ENCODE results near the gene SALL1. TPM values are rescaled to one million over a fixed set of nuclear protein-coding genes. Genes with fewer than 3 reads are reported as not detected.

SALL1 gene
- total and polyA plus RNA-seq, 2 of the 4 experiments (the other 2 are of a cell fraction) = 0.90 to 5.2 TPM

GRCh38 chr16:51134876-51135275 lies 16.2 kb downstream of the SALL1 start:
- Histone ChIP-seq H4K20me1 (ENCODE audit: insufficient read depth, low read length) (peaks cover 26% of the 10 kb centered on the region), H2AFZ (replicated peaks; ENCODE audit: low read length, poor library complexity) (no peak overlapping the region), H2AK9ac (replicated peaks; ENCODE audit: low read depth, low read length, poor library complexity) (no peak overlapping the region), H4K5ac (ENCODE audit: low read depth, low read length) (no peak overlapping the region), H3K27me3 (ENCODE audit: control insufficient read depth, insufficient read depth, low read length) (no peaks in the 10 kb centered on the region), H2BK20ac (ENCODE audit: low read depth, low read length) (no peak overlapping the region), H3K18ac (ENCODE audit: low read depth, low read length) (no peak overlapping the region), H2BK120ac (ENCODE audit: low read depth, low read length) (no peak overlapping the region), H2BK5ac (ENCODE audit: low read depth, low read length, poor library complexity, severe bottlenecking) (no peak overlapping the region), H3K9ac (ENCODE audit: low read depth, low read length) (no peak overlapping the region), H2AK5ac (ENCODE audit: low read depth, low read length) (no peak overlapping the region), H3K14ac (replicated peaks; ENCODE audit: low read depth, low read length) (no peak overlapping the region), H3K27ac (ENCODE audit: insufficient read depth, low read length) (no peak overlapping the region), H3K4me2 (ENCODE audit: low read depth, low read length) (no peak overlapping the region), H3K4me3 (ENCODE audit: insufficient read depth, low read depth, low read length) (no peak overlapping the region), H3K36me3 (ENCODE audit: control insufficient read depth, insufficient read depth, low read length) (peaks cover 28% of the 10 kb centered on the region), H3K9me3 (ENCODE audit: control insufficient read depth, insufficient read depth, low read length) (no peaks in the 10 kb centered on the region), H3K9me1 (ENCODE audit: insufficient read depth, low read length) (peaks cover 8% of the 10 kb centered on the region), H3K4ac (ENCODE audit: low read depth, low read length) (no peak overlapping the region), H4K8ac (ENCODE audit: low read depth in 2 of 2, low read length in 2 of 2) (no peak overlapping the region), H2BK15ac (ENCODE audit: low read depth, low read length) (no peak overlapping the region), H3K79me1 (ENCODE audit: low read depth in 1 of 2, low read length in 2 of 2) (peaks cover 0 to 26% of the 10 kb centered on the region in 2 experiments; a peak in 3 of 4 replicates), H3K56ac (ENCODE audit: extremely low read depth, insufficient read depth, low read length) (no peak overlapping the region), H3K4me1 (ENCODE audit: control insufficient read depth, insufficient read depth, low read length) (peaks cover 5% of the 10 kb centered on the region; the same call in 1 of the 2 replicates), H4K91ac (ENCODE audit: insufficient read depth, low read depth, low read length) (no peak overlapping the region), H3K23ac (ENCODE audit: low read depth, low read length) (no peak overlapping the region)
- TF ChIP-seq CHD1 (IDR thresholded peaks at IDR 0.05; ENCODE audit: low read depth, low read length) (no peak), CEBPB (IDR thresholded peaks at IDR 0.05; ENCODE audit: low read depth, low read length) (no peak), CTCF (conservative IDR thresholded peaks at IDR 0.05; ENCODE audit: low read depth, low read length) (no peak), POLR2A (IDR thresholded peaks at IDR 0.05; ENCODE audit: low read depth, low read length) (no peak), MAFK (IDR thresholded peaks at IDR 0.05; ENCODE audit: low read depth, low read length) (no peak), MXI1 (IDR thresholded peaks at IDR 0.05; ENCODE audit: borderline replicate concordance, low read depth, low read length) (no peak), SMC3 (IDR thresholded peaks at IDR 0.05; ENCODE audit: low read depth, low read length) (no peak), NFE2L2 (IDR thresholded peaks at IDR 0.05; ENCODE audit: low read depth, low read length) (no peak), RFX5 (IDR thresholded peaks at IDR 0.05; ENCODE audit: low read depth, low read length) (no peak), BHLHE40 (IDR thresholded peaks at IDR 0.05; ENCODE audit: low read depth, low read length) (no peak), RAD21 (IDR thresholded peaks at IDR 0.05; ENCODE audit: low read length) (no peak), RCOR1 (IDR thresholded peaks at IDR 0.05; ENCODE audit: insufficient replicate concordance, low read length) (no peak), FOS (IDR thresholded peaks at IDR 0.05; ENCODE audit: low read depth, low read length) (no peak), MAZ (IDR thresholded peaks at IDR 0.05; ENCODE audit: borderline replicate concordance, low read depth, low read length) (no peak), ELK1 (IDR thresholded peaks at IDR 0.05; ENCODE audit: borderline replicate concordance, low read depth, low read length) (no peak)
- TF ChIP-seq, protein P1, sequence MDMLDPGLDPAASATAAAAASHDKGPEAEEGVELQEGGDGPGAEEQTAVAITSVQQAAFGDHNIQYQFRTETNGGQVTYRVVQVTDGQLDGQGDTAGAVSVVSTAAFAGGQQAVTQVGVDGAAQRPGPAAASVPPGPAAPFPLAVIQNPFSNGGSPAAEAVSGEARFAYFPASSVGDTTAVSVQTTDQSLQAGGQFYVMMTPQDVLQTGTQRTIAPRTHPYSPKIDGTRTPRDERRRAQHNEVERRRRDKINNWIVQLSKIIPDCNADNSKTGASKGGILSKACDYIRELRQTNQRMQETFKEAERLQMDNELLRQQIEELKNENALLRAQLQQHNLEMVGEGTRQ (IDR thresholded peaks at IDR 0.05; ENCODE audit: low read depth, low read length) = no peak
- ChIA-PET CTCF (no interaction called here), POLR2A (ENCODE audit: unreplicated experiment) (no interaction called here)
- ATAC-seq (ENCODE audit: low read depth) (no peak), DNase-seq (no peak)
- BruUV-seq (replicated peaks) = no TSS peak
- intact Hi-C loops (cut with micrococcal nuclease) = no loop called here
- in situ Hi-C loops (cut with MboI; ENCODE audit: low sequenced_read_pairs) = no loop called here
- 52% methylated on average over 16 of the region's 34 CpGs; no CpG with 5 or more reads in 1 of the 2 experiments for WGBS, 2 experiments (ENCODE audit: extremely low coverage in 2 of 2, insufficient read length in 1 of 2)
- dilution Hi-C loops (cut with HindIII; ENCODE audit: low sequenced_read_pairs, unreplicated experiment) = no loop called here
